NT2/D1 (cell line): Measurements from ENCODE around the gene TMEM94.

Source experiments
- SUZ12 ChIP-seq: IDR thresholded peaks from 2 replicates; pipeline ENCODE4 v1.6.1; 2011; ENCODE audit not compliant: insufficient read length, insufficient read depth; ENCODE audit errors: extremely low read depth
- ZNF274 ChIP-seq: IDR thresholded peaks from 2 replicates; pipeline ENCODE4 v1.6.1; 2011; ENCODE audit warnings: mild to moderate bottlenecking, low read depth, low read length

DNA sequence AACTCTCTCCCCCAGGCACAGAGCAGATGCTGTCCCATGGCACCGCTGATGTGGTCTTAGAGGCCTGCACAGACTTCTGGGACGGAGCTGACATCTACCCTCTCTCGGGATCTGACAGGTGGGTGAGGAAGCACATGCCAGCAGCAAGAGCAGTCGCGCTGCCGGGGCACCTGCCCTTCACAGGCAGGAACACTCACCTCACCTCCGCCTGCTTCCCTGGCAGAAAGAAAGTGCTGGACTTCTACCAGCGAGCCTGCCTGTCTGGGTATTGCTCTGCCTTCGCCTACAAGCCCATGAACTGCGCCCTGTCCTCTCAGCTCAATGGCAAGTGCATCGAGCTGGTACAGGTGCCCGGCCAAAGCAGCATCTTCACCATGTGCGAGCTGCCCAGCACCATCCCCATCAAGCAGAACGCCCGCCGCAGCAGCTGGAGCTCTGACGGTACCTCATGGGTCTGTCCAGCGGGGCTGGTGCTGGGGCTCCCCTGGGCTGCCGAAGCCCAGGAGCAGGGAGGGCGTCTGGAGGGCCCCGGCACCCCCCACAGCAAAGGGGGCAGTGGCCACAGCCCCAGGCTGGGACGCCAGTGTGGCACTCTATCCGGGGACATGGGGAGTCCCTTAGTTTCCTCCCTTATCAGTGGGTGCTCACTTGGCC, 37.2 kb downstream of the TMEM94 start:
- TF ChIP-seq SUZ12: no peak
- TF ChIP-seq ZNF274: no peak
